GM21447 (cell line): Measurements from ENCODE around the gene INPP5A.

ENCODE experiments used
- ATAC-seq: cut with Tn5 transposase; IDR thresholded peaks from one replicate; pipeline ENCODE4 v1.9.1; 2021; ENCODE audit not compliant: unreplicated experiment

Gene INPP5A

GRCh38 chr10:132687893-132688579 is 150.4 kb downstream of the INPP5A start:
- ATAC-seq, result no peak

GRCh38 chr10:132688580-132689420 is 151.2 kb downstream of the INPP5A start:
- ATAC-seq, result no peak

GRCh38 chr10:132689721-132690360 is 152.3 kb downstream of the INPP5A start:
- ATAC-seq, result no peak

- ATAC-seq, result no peak
Observed at GRCh38 chr10:132690401-132690800, 152.8 kb downstream of the INPP5A start.

GRCh38 chr10:132690821-132691610 is 153.4 kb downstream of the INPP5A start:
- ATAC-seq, result no peak

- ATAC-seq, result no peak
Observed at GRCh38 chr10:132691711-132692153, 154.1 kb downstream of the INPP5A start.

- ATAC-seq, result no peak
Observed at GRCh38 chr10:132692311-132692710, 154.7 kb downstream of the INPP5A start.

GRCh38 chr10:132693676-132694075 is 156.1 kb downstream of the INPP5A start:
- ATAC-seq, result no peak

GRCh38 chr10:132696204-132696603 is 158.6 kb downstream of the INPP5A start:
- ATAC-seq, result no peak

- no peak for ATAC-seq
Observed at GRCh38 chr10:132696728-132697577, 159.4 kb downstream of the INPP5A start.

- no peak for ATAC-seq
Observed at GRCh38 chr10:132697578-132698200, 160.1 kb downstream of the INPP5A start.

GRCh38 chr10:132698211-132698751 is 160.7 kb downstream of the INPP5A start:
- ATAC-seq, result no peak

- no peak for ATAC-seq
Observed at GRCh38 chr10:132698761-132699391, 161.3 kb downstream of the INPP5A start.

GRCh38 chr10:132699411-132700155 is 162.0 kb downstream of the INPP5A start:
- ATAC-seq, result no peak

- ATAC-seq, result no peak
Observed at GRCh38 chr10:132700156-132701098, 162.8 kb downstream of the INPP5A start.

- ATAC-seq, result no peak
Observed at GRCh38 chr10:132701099-132701845, 163.7 kb downstream of the INPP5A start.
